Trophoblast cell (in vitro differentiated cells and primary cell): ENCODE data around the gene DIP2B.
A peak's percentile ranks its signal among the peaks of the same experiment; 100 is the strongest.

Source experiments
- DNase-seq, 2 donors: peaks; one replicate each; pipeline ENCODE4 v3.0.0-alpha.2; 2016
- H2AFZ ChIP-seq: 2 replicates; pipeline ENCODE4 v1.6.1; 2013; ENCODE audit warnings: low read length, moderate library complexity, mild to moderate bottlenecking; ENCODE audit not compliant: insufficient read depth, poor library complexity
- H2AK5ac ChIP-seq: 2 replicates; pipeline ENCODE4 v1.6.1; 2013; ENCODE audit warnings: mild to moderate bottlenecking, low read length
- H2BK120ac ChIP-seq: 2 replicates; pipeline ENCODE4 v1.6.1; 2013; ENCODE audit warnings: low read length, mild to moderate bottlenecking, moderate library complexity; ENCODE audit not compliant: insufficient read depth, poor library complexity
- H2BK12ac ChIP-seq: 2 replicates; pipeline ENCODE4 v1.6.1; 2013; ENCODE audit warnings: mild to moderate bottlenecking, low read length, moderate library complexity
- H2BK5ac ChIP-seq: 2 replicates; pipeline ENCODE4 v1.6.1; 2013; ENCODE audit warnings: low read length, low read depth, moderate library complexity, mild to moderate bottlenecking; ENCODE audit not compliant: poor library complexity
- H3K14ac ChIP-seq: 2 replicates; pipeline ENCODE4 v1.6.1; 2013; ENCODE audit warnings: mild to moderate bottlenecking, low read length
- H3K18ac ChIP-seq: 2 replicates; pipeline ENCODE4 v1.6.1; 2013; ENCODE audit warnings: mild to moderate bottlenecking, low read length
- H3K23ac ChIP-seq: 2 replicates; pipeline ENCODE4 v1.6.1; 2013; ENCODE audit warnings: low read length
- H3K27ac ChIP-seq: 2 replicates; pipeline ENCODE4 v1.5.1; 2013; ENCODE audit warnings: low read depth, mild to moderate bottlenecking, inconsistent platforms, low read length, moderate library complexity
- H3K27me3 ChIP-seq: 2 replicates; pipeline ENCODE4 v1.6.1; 2013; ENCODE audit warnings: inconsistent platforms, mild to moderate bottlenecking, low read length, moderate library complexity; ENCODE audit not compliant: insufficient read depth
- H3K36me3 ChIP-seq, 2 experiments: 1 replicate in 1 of 2; 2 replicates in 1 of 2; pipeline ENCODE4 v1.6.1; 2013; ENCODE audit warnings: low read length in 2 of 2, mild to moderate bottlenecking in 2 of 2, moderate library complexity in 1 of 2; ENCODE audit not compliant: insufficient read depth in 2 of 2, control insufficient read depth in 1 of 2
- H3K4ac ChIP-seq: 2 replicates; pipeline ENCODE4 v1.6.1; 2013; ENCODE audit warnings: low read depth, mild to moderate bottlenecking, low read length, moderate library complexity
- H3K4me1 ChIP-seq, 2 experiments: 1 replicate in 1 of 2; 2 replicates in 1 of 2; pipeline ENCODE4 v1.6.1; 2013; ENCODE audit warnings: low read length in 2 of 2, mild to moderate bottlenecking in 2 of 2, moderate library complexity in 1 of 2; ENCODE audit not compliant: insufficient read depth in 2 of 2, control insufficient read depth in 1 of 2
- H3K4me2 ChIP-seq: 2 replicates; pipeline ENCODE4 v1.6.1; 2013; ENCODE audit warnings: inconsistent platforms, mild to moderate bottlenecking, low read length, moderate library complexity
- H3K4me3 ChIP-seq: 2 replicates; pipeline ENCODE4 v1.5.1; 2013; ENCODE audit warnings: mild to moderate bottlenecking, low read depth, low read length, inconsistent platforms
- H3K79me1 ChIP-seq: one replicate; pipeline ENCODE4 v1.6.1; 2013; ENCODE audit warnings: low read length
- H3K79me2 ChIP-seq: 2 replicates; pipeline ENCODE4 v1.6.1; 2013; ENCODE audit warnings: low read length, mild to moderate bottlenecking; ENCODE audit not compliant: control insufficient read depth, insufficient read depth, poor library complexity
- H3K9ac ChIP-seq: 2 replicates; pipeline ENCODE4 v1.6.1; 2013; ENCODE audit warnings: mild to moderate bottlenecking, low read length
- H3K9me3 ChIP-seq: 2 replicates; pipeline ENCODE4 v1.6.1; 2013; ENCODE audit warnings: low read depth, mild to moderate bottlenecking, control low read depth, inconsistent platforms, low read length; ENCODE audit not compliant: insufficient read depth
- H4K12ac ChIP-seq: 2 replicates; pipeline ENCODE4 v1.6.1; 2013; ENCODE audit warnings: low read depth, mild to moderate bottlenecking, low read length, moderate library complexity
- H4K8ac ChIP-seq: 2 replicates; pipeline ENCODE4 v1.6.1; 2013; ENCODE audit warnings: low read depth, mild to moderate bottlenecking, low read length, moderate library complexity
- H4K91ac ChIP-seq: one replicate; pipeline ENCODE4 v1.6.1; 2013; ENCODE audit warnings: low read depth, mild to moderate bottlenecking, low read length, moderate library complexity
- WGBS: extraction: QIAGEN DNeasy Blood & Tissue Kit; methylation state at CpG from one replicate; pipeline ENCODE4 v1.1.7; 2013; ENCODE audit warnings: missing lambda C conversion rate; ENCODE audit not compliant: insufficient read length, insufficient coverage; ENCODE audit errors: extremely low coverage; 5-methylcytosine and 5-hydroxymethylcytosine counted together

The DIP2B gene

DNA sequence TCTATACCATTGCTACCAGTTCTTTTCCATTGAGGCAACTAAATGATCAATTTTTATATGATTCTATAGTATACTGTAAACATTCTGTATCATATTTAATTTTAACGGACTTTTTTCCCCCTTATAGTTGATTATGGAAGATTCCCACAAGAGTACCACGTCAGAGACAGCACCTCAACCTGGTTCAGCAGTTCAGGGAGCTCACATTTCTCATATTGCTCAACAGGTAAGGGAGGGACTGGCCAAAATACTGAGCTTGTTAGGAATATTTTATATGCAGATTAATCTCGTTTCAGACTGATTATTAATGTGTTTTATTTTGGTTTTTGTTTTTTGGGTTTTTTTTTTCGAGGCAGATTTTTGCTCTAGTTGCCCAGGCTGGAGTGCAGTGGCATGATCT lies 275.2 kb downstream of the DIP2B start:
- Histone ChIP-seq H3K27ac (no peak overlapping the region), H3K4me3 (no peak overlapping the region), H3K4me2 (no peak overlapping the region), H3K4me1 (peaks cover 0 to 3% of the 10 kb centered on the region in 2 experiments), H2AK5ac (no peak overlapping the region), H4K12ac (no peak overlapping the region), H3K9ac (no peak overlapping the region), H3K23ac (no peak overlapping the region), H2AFZ (no peak overlapping the region), H2BK120ac (no peak overlapping the region), H2BK12ac (no peak overlapping the region), H3K14ac (no peak overlapping the region), H2BK5ac (no peak overlapping the region), H3K27me3 (no peaks in the 10 kb centered on the region), H3K79me2 (peaks cover 6% of the 10 kb centered on the region), H4K91ac (no peak overlapping the region), H3K9me3 (no peaks in the 10 kb centered on the region), H3K4ac (no peak overlapping the region), H3K79me1 (no peaks in the 10 kb centered on the region), H3K36me3 (peaks cover 3 to 15% of the 10 kb centered on the region in 2 experiments), H4K8ac (no peak overlapping the region), H3K18ac (no peak overlapping the region)
- DNase-seq: no peak
- 100% methylated on average over 1 of the region's 4 CpGs for WGBS

DNA sequence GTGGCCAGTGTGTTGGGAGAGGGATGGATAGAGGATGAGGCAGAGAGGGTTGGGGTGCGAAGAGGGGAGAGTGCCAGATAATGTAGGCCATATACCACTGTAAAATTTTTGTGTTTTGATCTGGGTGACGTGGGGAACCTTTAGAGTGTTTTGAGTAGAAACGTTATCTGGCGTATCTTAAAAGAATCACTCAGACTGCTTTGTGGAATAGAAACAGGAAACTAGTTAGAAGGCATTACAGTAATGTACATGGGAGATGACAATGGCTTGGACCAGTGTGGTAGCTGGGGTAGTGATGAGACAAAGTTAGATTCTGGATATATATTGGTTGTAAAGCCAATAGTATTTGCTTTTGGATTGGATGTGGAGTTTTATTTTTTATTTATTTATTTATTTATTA lies 279.7 kb downstream of the DIP2B start:
- no peak overlapping the region for H3K4me3 ChIP-seq
- H2BK12ac ChIP-seq: no peak overlapping the region
- DNase-seq: no peak

DNA sequence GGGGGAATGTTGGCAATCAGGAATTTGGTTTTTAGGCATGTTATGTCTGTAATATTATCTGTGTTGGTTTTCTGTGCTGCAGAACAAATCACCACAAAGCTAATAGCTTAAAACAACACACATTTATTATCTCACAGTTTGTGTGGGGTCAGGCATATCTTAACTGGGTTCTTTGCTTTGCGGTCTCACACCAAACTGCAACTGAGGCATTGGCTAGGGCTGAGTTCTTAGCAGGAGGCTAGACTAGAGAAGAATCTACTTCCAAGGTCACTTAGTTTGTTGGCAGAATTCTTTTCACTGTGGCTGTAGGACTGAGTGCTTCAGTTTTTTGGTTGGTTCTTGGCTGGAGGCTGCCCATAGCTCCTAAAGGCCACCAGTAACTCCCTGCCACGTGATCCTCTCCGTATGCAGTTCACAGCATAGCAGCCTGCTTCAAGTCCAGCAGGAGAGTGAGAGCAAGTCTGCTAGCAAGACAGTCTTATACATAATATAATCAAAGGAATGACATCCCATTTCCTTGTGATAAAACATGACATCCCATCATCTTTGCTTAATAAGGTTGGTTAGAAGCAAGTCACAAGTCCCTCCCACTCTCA lies 280.7 kb downstream of the DIP2B start:
- H3K23ac ChIP-seq: no peak overlapping the region
- peak overlapping the region; percentile 7 for H4K12ac ChIP-seq
- peak overlapping the region; percentile 99 for H3K27ac ChIP-seq
- H2AK5ac ChIP-seq: peak overlapping the region; percentile 44
- H3K9me3 ChIP-seq: no peaks in the 10 kb centered on the region
- no peak overlapping the region for H3K4me2 ChIP-seq
- no peak overlapping the region for H3K4me3 ChIP-seq
- peak overlapping the region; percentile 61 for H3K4ac ChIP-seq
- no peak overlapping the region for H2AFZ ChIP-seq
- H4K8ac ChIP-seq: peak overlapping the region; percentile 48
- no peak overlapping the region for H3K9ac ChIP-seq
- peaks cover 19% of the 10 kb centered on the region for H3K79me1 ChIP-seq
- no CpG with 5 or more reads among the region's 3 CpGs for WGBS
- peak; percentile 45 to 61 for DNase-seq
- H2BK12ac ChIP-seq: peak overlapping the region; percentile 95
- peak overlapping the region; percentile 49 for H3K18ac ChIP-seq
- peak overlapping the region; percentile 87 for H2BK5ac ChIP-seq
- H3K4me1 ChIP-seq: peaks cover 17 to 19% of the 10 kb centered on the region in 2 experiments
- peak overlapping the region; percentile 74 for H4K91ac ChIP-seq
- peak overlapping the region; percentile 64 for H2BK120ac ChIP-seq
- peaks cover 6 to 11% of the 10 kb centered on the region in 2 experiments for H3K36me3 ChIP-seq
- H3K14ac ChIP-seq: peak overlapping the region; percentile 53
- no peaks in the 10 kb centered on the region for H3K27me3 ChIP-seq
- peaks cover 10% of the 10 kb centered on the region for H3K79me2 ChIP-seq

More for the DNA sequence above, 279.7 kb downstream of the DIP2B start:
- WGBS: no CpG with 5 or more reads among the region's 4 CpGs
- H2AFZ ChIP-seq: no peak overlapping the region
- no peak overlapping the region for H2BK5ac ChIP-seq
- H3K79me2 ChIP-seq: peaks cover 10% of the 10 kb centered on the region
- H4K91ac ChIP-seq: no peak overlapping the region
- H3K9ac ChIP-seq: no peak overlapping the region
- H3K4ac ChIP-seq: peak overlapping the region; percentile 15
- no peaks in the 10 kb centered on the region for H3K9me3 ChIP-seq
- H3K14ac ChIP-seq: no peak overlapping the region
- peaks cover 17 to 19% of the 10 kb centered on the region in 2 experiments for H3K4me1 ChIP-seq
- no peak overlapping the region for H3K27ac ChIP-seq
- H2AK5ac ChIP-seq: no peak overlapping the region
- no peak overlapping the region for H3K18ac ChIP-seq
- peaks cover 19% of the 10 kb centered on the region for H3K79me1 ChIP-seq
- no peak overlapping the region for H4K8ac ChIP-seq
- H3K36me3 ChIP-seq: peaks cover 6 to 11% of the 10 kb centered on the region in 2 experiments
- no peak overlapping the region for H2BK120ac ChIP-seq
- no peak overlapping the region for H4K12ac ChIP-seq
- no peak overlapping the region for H3K4me2 ChIP-seq
- H3K23ac ChIP-seq: no peak overlapping the region
- H3K27me3 ChIP-seq: no peaks in the 10 kb centered on the region

DNA sequence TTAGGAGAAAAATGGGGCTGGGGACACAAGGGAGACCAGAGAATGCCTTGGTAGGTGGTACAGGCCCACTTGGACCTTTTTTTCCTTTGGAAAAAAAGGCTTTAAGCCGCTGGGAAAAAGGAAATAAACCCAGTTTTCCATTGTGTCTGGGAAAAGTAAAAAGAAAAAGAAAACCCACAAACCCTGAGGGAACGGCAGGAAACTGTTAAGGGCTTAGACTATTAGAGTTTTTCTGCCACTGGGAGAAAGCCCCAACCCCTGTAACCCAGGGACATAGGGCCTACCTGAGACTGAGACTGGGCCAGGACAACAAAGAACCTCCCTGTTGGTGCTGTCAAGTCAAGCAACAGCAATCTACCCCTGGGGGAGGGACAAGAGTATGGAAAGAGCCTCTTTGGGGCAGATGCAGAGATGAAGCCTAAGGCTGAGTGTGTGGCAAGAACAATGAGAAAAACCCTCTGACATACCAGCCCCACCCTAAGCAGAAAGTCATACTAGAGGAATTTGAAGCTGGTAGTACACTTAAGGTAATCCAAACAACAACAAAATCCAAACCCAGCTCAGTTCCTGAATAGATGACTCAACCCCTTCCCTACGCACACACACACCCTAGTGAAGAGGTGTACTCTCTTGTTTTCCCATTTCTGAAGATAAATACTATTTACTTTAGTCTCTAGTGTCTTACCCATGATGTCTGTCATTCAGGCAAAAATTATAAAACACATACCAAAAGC lies 281.9 kb downstream of the DIP2B start:
- DNase-seq: peak; percentile 95 to 96
- H3K79me2 ChIP-seq: peaks cover 10% of the 10 kb centered on the region
- peak overlapping the region; percentile 97 for H4K91ac ChIP-seq
- H2BK120ac ChIP-seq: peak overlapping the region; percentile 93
- H3K4me1 ChIP-seq: peaks cover 17 to 19% of the 10 kb centered on the region in 2 experiments
- no peak overlapping the region for H4K12ac ChIP-seq
- H2BK12ac ChIP-seq: peak overlapping the region; percentile 86
- H3K23ac ChIP-seq: no peak overlapping the region
- H3K4me3 ChIP-seq: no peak overlapping the region
- peaks cover 19% of the 10 kb centered on the region for H3K79me1 ChIP-seq
- peak overlapping the region; percentile 10 for H3K4me2 ChIP-seq
- WGBS: no CpG with 5 or more reads among the region's 3 CpGs
- H3K18ac ChIP-seq: peak overlapping the region; percentile 61
- H3K9me3 ChIP-seq: no peaks in the 10 kb centered on the region
- H2AFZ ChIP-seq: peak overlapping the region; percentile 31
- H3K14ac ChIP-seq: peak overlapping the region; percentile 87
- no peak overlapping the region for H3K9ac ChIP-seq
- H2BK5ac ChIP-seq: peak overlapping the region; percentile 97
- H3K27ac ChIP-seq: peak overlapping the region; percentile 99
- H2AK5ac ChIP-seq: peak overlapping the region; percentile 54
- peak overlapping the region; percentile 76 for H4K8ac ChIP-seq
- H3K27me3 ChIP-seq: no peaks in the 10 kb centered on the region
- H3K36me3 ChIP-seq: peaks cover 4% of the 10 kb centered on the region in 2 experiments
- peak overlapping the region; percentile 60 for H3K4ac ChIP-seq
